HG03378 (cell line): ENCODE data around the gene TEDC1.

Experiments used
- ATAC-seq: cut with Tn5 transposase; IDR thresholded peaks from one replicate; pipeline ENCODE4 v1.9.1; 2021; ENCODE audit warnings: mild to moderate bottlenecking, moderate library complexity; ENCODE audit not compliant: unreplicated experiment

The TEDC1 gene

GRCh38 chr14:105456736-105457617 is 34.1 kb upstream of the TEDC1 start:
- ATAC-seq, result no peak

DNA sequence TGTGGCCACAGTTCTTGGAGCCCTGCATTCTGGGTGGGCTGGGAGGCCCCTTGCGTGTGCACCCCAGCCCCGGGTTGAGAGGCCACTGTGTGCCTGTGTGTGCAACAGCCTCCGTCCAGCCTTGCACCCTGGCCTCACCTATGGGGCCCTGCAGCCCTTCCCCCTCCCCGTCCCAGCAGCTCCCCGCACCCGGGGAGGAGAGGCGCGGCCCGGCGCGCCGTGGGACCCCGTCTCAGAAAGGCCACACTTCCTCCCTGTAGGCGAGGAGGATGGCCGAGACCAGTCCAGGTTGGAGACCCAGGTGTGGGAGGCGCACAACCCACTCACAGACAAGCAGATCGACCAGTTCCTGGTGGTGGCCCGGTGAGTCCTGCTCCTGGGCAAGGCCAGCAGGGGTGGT is 33.0 kb upstream of the TEDC1 start:
- no peak for ATAC-seq

DNA sequence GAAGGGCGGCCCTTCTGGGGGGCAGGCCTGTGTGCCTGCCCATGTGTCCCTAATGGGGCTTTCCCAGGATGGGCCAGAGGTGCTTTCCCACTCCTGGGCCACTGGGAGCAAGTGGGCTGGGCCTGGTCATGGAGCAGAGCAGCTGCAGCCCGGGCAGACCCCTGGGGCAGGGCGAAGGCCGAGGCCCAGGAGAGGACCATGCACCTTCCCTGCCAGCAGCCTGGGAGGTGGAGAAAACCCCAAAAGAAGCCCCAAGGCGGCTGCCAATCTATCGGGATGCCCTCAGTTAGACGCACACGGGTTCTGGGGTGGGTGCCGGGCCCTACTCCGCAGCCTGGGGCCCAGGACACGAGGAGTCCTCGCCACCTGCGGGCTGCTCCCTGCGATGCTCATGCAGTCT is 32.5 kb upstream of the TEDC1 start:
- no peak for ATAC-seq

- no peak for ATAC-seq
These were observed 30.9 kb upstream of the TEDC1 start for GRCh38 chr14:105460116-105460515.

DNA sequence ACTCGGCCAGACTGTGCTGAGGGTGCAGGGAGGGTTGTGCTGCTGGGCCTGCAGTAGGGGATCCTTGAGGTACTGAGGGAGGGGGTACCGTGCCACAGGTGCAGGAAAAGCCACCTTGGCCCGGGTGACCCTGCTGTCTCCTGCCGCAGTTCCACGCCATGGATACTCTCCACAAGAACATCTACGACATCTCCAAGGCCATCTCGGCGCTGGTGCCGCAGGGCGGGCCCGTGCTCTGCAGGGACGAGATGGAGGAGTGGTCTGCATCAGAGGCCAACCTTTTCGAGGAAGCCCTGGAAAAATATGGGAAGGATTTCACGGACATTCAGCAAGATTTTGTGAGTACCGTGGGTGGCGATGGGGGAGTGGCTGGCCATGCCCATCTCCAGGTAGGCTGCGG is 30.4 kb upstream of the TEDC1 start:
- ATAC-seq, result no peak

DNA sequence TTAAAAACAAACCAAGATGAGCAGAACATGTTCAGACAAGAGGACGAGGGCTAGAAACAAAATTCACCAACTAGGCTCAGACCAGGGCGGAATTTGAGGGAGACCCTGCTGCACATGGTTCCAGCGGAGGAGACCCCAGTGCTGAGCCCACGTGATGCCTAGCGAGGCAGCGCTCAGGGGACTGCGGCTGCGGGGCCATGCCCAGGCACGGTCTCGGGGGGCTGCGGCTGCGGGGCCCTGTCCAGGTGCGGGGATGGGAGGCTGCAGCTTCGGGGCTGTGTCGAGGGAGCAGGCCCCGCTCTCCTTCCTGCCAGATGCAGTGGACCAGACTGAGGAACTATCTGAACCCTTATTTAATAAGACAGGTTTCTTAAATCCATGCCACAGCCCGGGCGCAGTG is 29.1 kb upstream of the TEDC1 start:
- ATAC-seq, result no peak

DNA sequence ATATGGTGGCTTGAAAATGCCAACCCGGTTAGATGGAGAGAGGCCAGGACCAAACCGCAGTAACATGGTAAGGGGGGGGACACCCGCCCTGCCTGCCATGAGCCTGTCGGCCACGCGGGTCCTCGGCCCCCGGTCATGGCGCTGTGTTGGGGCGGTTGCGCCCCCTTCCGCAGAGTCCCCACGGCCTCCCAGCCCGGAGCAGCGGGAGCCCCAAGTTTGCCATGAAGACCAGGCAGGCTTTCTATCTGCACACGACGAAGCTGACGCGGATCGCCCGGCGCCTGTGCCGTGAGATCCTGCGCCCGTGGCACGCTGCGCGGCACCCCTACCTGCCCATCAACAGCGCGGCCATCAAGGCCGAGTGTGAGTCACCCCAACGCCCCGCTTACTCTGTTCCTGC is 26.5 kb upstream of the TEDC1 start:
- no peak for ATAC-seq

DNA sequence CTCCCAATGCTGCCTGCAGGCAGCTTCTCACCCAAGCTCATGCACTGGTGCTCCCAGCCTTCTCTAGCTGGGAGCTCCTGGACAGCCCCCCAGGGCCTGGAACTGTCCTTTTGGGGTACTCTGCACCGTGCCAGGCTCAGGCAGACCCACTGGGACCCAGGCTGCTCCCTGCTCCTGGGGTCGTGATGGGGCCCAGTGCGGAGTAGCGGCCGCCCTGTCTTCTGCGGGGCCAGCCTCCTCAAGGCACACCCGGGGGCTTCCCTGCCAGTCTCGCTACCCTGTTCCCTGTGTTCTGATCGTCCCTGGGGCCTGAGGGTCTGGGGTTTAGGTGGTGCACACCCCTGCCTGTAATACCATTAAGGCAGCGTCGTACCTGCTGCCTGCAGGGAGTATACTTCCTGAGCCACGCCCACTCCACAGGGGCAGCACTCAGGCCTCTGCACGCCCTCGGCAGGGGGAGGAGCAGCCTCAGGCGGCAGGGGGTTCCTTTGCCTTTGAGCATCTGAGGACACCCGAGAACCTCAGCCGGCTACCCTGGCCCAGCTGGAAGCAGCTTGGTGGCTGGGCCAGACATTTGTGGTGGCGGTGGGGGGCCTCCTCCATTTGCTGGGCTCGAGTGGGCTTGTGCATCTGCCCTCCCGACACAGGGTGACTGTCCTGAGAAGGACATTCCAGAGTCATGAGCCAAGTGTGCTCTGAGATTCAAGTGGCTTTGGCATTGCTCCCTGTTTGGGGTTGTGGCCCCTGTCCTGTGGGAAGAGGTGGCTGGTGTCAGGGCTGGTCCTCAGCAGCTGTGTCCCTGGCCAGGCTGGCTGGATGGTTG is 25.6 kb upstream of the TEDC1 start:
- ATAC-seq, result no peak

GRCh38 chr14:105466531-105467248 is 24.4 kb upstream of the TEDC1 start:
- ATAC-seq, result no peak

GRCh38 chr14:105467249-105467941 is 23.7 kb upstream of the TEDC1 start:
- no peak for ATAC-seq

- no peak for ATAC-seq
These were observed 23.0 kb upstream of the TEDC1 start for GRCh38 chr14:105467942-105468471.

GRCh38 chr14:105468621-105469241 is 22.3 kb upstream of the TEDC1 start:
- no peak for ATAC-seq

GRCh38 chr14:105469456-105470349 is 21.3 kb upstream of the TEDC1 start:
- no peak for ATAC-seq

- ATAC-seq, result no peak
These were observed 20.4 kb upstream of the TEDC1 start for GRCh38 chr14:105470350-105471296.

- ATAC-seq, result no peak
These were observed 19.7 kb upstream of the TEDC1 start for GRCh38 chr14:105471297-105471821.

- no peak for ATAC-seq
These were observed 19.1 kb upstream of the TEDC1 start for GRCh38 chr14:105471823-105472485.

GRCh38 chr14:105472486-105472991 is 18.5 kb upstream of the TEDC1 start:
- ATAC-seq, result no peak
